ENCODE data around the gene AOPEP.

DNA sequence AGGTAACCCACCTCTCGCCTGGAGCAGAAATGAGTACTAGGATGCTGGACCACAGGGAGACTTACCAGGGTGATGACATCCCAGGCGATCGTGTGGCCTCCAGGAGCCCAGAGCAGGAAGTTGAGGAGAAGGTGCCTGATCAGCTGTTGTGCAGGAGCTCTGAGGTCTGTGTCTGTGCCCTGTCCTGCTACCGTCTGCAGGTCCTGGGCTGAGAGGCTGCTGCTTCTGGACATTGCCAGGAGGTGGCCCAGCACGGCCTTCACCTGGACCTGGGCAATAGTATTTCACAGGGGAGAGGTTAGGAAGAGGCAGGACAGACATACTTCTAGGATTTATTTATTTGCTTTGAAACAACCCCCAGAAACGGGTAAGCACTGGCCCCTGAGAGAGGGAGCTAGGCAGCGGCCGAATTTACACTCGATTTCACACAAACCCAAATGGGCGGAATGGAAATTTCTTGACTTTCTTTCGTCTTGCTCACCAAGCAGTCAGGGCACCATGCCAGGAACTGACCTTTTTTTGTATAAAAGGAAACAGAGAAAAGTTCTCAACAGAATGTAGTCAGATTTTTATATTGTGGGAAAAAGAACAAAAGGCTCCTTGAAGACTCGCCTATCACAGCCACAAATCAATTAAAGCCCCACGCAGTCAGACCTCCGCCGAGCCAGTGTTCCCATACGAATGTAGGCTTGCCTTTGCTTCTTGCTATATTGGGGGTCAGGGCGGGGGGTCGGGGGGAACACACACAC is 380.7 kb downstream of the AOPEP start:
- TF ChIP-seq ZFX (IDR thresholded peaks at IDR 0.05) = no peak
- TF ChIP-seq, protein P1, sequence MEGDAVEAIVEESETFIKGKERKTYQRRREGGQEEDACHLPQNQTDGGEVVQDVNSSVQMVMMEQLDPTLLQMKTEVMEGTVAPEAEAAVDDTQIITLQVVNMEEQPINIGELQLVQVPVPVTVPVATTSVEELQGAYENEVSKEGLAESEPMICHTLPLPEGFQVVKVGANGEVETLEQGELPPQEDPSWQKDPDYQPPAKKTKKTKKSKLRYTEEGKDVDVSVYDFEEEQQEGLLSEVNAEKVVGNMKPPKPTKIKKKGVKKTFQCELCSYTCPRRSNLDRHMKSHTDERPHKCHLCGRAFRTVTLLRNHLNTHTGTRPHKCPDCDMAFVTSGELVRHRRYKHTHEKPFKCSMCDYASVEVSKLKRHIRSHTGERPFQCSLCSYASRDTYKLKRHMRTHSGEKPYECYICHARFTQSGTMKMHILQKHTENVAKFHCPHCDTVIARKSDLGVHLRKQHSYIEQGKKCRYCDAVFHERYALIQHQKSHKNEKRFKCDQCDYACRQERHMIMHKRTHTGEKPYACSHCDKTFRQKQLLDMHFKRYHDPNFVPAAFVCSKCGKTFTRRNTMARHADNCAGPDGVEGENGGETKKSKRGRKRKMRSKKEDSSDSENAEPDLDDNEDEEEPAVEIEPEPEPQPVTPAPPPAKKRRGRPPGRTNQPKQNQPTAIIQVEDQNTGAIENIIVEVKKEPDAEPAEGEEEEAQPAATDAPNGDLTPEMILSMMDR (conservative IDR thresholded peaks at IDR 0.05) = no peak
